HG03520 (cell line): ENCODE measurements around the gene BRMS1L.
"Not testable (repeated sequence)": the region's sequence is repeated elsewhere in the genome, so short reads cannot be mapped to it uniquely, and the experiment has no call there.

Experiments used
- ATAC-seq: cut with Tn5 transposase; IDR thresholded peaks from one replicate; pipeline ENCODE4 v1.9.1; 2021; ENCODE audit warnings: mild to moderate bottlenecking, moderate library complexity; ENCODE audit not compliant: unreplicated experiment

Gene BRMS1L

GRCh38 chr14:35826218-35826951, at the start of gene BRMS1L:
TSS of gene BRMS1L (plus strand) at chr14:35826338. CDS start at chr14:35826517, 179 bp downstream.
- peak; percentile 98 for ATAC-seq

GRCh38 chr14:35776823-35777222, 49.3 kb upstream of the BRMS1L start:
- no peak for ATAC-seq

GRCh38 chr14:35777550-35777949, 48.6 kb upstream of the BRMS1L start:
- not testable (repeated sequence) for ATAC-seq

GRCh38 chr14:35779368-35779767, 46.8 kb upstream of the BRMS1L start:
- ATAC-seq = no peak

- no peak for ATAC-seq
Observed at GRCh38 chr14:35783699-35784098, 42.4 kb upstream of the BRMS1L start.

- ATAC-seq = no peak
Observed at GRCh38 chr14:35786856-35787255, 39.3 kb upstream of the BRMS1L start.

- no peak for ATAC-seq
Observed at GRCh38 chr14:35789651-35790050, 36.5 kb upstream of the BRMS1L start.

GRCh38 chr14:35797796-35798195, 28.3 kb upstream of the BRMS1L start:
- ATAC-seq = no peak

- no peak for ATAC-seq
Observed at GRCh38 chr14:35806006-35806907, 19.9 kb upstream of the BRMS1L start.

- ATAC-seq = no peak
Observed at GRCh38 chr14:35807131-35807961, 18.8 kb upstream of the BRMS1L start.

- ATAC-seq = no peak
Observed at GRCh38 chr14:35808076-35808637, 18.0 kb upstream of the BRMS1L start.

- ATAC-seq = peak; percentile 97
Observed at GRCh38 chr14:35808638-35809563, 17.2 kb upstream of the BRMS1L start, which contains the start of gene RALGAPA1. TSS of gene RALGAPA1 (minus strand) at chr14:35809295. CDS start at chr14:35808835, 460 bp downstream.

GRCh38 chr14:35809597-35809996, 16.5 kb upstream of the BRMS1L start:
- ATAC-seq = no peak

GRCh38 chr14:35810963-35811362, 15.2 kb upstream of the BRMS1L start:
- no peak for ATAC-seq

GRCh38 chr14:35814371-35815005, 11.7 kb upstream of the BRMS1L start:
- peak; percentile 61 for ATAC-seq

- ATAC-seq = no peak
Observed at GRCh38 chr14:35818346-35819115, 7.6 kb upstream of the BRMS1L start.

GRCh38 chr14:35819591-35820540, 6.3 kb upstream of the BRMS1L start:
- no peak for ATAC-seq
